NB4 (cell line): ENCODE results near the gene RECQL5.

Experiments used
- DNase-seq: peaks from one replicate; pipeline ENCODE4 v3.0.0; 2010; ENCODE audit warnings: low read depth
- H3K4me3 ChIP-seq: one replicate; pipeline ENCODE4 v1.5.1; 2011; ENCODE audit warnings: mild to moderate bottlenecking, low read depth, low read length, moderate library complexity
- MYC ChIP-seq: IDR thresholded peaks from 2 replicates; pipeline ENCODE4 v1.6.1; 2011; ENCODE audit warnings: low read depth, low read length
- POLR2A ChIP-seq: IDR thresholded peaks from 2 replicates; pipeline ENCODE4 v1.6.1; 2011; ENCODE audit warnings: mild to moderate bottlenecking; ENCODE audit not compliant: insufficient read length; ENCODE audit errors: extremely low read depth
- TF ChIP-seq, protein P1 (sequence below): IDR thresholded peaks from one replicate; pipeline ENCODE4 v1.5.1; 2012; ENCODE audit warnings: low read depth, low read length
- TF ChIP-seq, protein P2 (sequence below): IDR thresholded peaks from 2 replicates; pipeline ENCODE4 v1.6.1; 2011; ENCODE audit warnings: low read depth, low read length

The RECQL5 gene

DNA sequence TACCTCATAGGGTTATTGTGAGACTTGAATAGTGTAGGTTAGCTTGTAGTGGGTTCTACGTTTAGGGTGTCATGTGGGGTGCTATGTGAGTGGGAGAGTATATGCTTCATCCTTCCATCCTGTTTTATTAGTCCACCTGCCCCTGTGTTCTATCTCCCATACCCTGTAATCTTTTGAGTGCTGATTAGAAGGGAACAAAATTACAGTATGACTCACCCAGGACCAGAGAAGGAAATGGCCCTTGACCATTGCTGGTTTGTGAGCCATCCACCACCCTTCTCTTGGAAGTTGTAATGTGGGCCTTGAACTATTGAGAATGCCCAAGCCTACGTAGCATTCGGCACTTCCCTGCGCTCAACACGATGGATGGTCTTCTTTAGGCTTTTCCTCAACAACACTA is 17.3 kb upstream of the RECQL5 start:
- TF ChIP-seq, protein P1, sequence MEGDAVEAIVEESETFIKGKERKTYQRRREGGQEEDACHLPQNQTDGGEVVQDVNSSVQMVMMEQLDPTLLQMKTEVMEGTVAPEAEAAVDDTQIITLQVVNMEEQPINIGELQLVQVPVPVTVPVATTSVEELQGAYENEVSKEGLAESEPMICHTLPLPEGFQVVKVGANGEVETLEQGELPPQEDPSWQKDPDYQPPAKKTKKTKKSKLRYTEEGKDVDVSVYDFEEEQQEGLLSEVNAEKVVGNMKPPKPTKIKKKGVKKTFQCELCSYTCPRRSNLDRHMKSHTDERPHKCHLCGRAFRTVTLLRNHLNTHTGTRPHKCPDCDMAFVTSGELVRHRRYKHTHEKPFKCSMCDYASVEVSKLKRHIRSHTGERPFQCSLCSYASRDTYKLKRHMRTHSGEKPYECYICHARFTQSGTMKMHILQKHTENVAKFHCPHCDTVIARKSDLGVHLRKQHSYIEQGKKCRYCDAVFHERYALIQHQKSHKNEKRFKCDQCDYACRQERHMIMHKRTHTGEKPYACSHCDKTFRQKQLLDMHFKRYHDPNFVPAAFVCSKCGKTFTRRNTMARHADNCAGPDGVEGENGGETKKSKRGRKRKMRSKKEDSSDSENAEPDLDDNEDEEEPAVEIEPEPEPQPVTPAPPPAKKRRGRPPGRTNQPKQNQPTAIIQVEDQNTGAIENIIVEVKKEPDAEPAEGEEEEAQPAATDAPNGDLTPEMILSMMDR = no peak
- TF ChIP-seq, protein P2, sequence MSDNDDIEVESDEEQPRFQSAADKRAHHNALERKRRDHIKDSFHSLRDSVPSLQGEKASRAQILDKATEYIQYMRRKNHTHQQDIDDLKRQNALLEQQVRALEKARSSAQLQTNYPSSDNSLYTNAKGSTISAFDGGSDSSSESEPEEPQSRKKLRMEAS = no peak
- TF ChIP-seq POLR2A (no peak), MYC (no peak)
- no peak for DNase-seq
- H3K4me3 ChIP-seq = no peak overlapping the region

DNA sequence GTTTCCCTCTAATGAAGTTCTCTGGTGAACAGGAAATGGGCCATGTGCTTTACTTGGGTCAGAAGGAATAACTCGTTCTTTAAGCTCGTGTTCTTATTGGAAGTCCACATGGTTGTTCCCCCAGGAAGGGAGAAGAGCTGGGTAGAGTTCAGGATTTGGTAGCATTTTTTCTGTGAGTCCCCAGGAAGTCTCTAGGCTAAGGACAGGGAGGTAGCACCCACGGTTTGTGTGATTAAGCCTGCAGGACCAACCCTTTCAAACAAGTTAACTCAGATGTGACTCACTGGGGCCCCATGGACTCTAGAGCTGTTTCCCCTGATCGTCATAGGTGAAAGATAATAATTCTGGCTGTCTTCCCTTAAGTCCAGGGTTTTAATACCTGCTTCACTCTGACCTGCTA is 16.6 kb upstream of the RECQL5 start:
- TF ChIP-seq, protein P2 = peak; percentile 39; the same call in 1 of the 2 replicates
- TF ChIP-seq MYC = no peak
- peak; percentile 27 for DNase-seq
- no peak overlapping the region for H3K4me3 ChIP-seq

DNA sequence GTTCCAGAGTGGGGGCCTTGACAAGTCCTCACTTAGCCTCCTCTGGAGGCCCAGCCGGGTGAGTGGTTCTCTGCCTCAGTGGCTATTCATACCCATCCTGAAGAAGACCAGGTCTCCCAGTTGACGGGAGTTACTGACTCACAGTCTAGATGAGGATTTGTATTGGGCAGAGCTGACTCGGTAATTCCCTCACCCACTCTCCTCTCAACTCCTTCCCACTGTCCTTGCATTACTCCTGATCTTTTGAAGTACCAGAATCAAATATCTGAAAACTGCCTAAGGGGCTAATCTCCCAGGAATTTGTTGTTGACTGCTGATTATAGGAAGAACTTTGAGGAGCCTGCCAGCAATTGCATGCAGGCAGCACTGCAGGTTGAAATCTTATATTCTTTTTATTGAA is 14.3 kb upstream of the RECQL5 start:
- TF ChIP-seq POLR2A = no peak
- TF ChIP-seq, protein P1 = no peak
- no peak for TF ChIP-seq MYC
- TF ChIP-seq, protein P2 = no peak
- H3K4me3 ChIP-seq = no peak overlapping the region
- DNase-seq = no peak

DNA sequence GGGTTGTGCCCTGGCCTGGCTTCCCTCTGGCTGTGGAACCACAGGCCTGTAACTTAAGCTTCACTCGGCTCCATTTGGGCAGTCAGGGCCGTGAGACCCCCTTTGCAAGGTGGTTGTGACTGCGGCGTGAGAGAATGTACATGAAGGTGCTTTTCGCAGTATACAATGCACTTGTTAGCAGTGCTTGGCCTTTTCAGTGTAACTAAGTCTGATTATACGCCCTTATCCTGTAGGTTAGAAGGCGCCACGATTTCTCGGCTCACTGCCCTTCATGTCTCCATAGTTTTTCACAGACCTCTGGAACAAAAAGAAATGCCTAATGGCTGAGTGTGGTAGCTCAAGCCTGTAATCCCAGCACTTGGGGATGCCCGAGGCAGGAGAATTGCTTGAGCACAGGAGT is 13.5 kb upstream of the RECQL5 start:
- no peak for DNase-seq
- no peak overlapping the region for H3K4me3 ChIP-seq
- TF ChIP-seq, protein P2 = no peak
- TF ChIP-seq MYC = no peak
- TF ChIP-seq, protein P1 = no peak
- TF ChIP-seq POLR2A = no peak

DNA sequence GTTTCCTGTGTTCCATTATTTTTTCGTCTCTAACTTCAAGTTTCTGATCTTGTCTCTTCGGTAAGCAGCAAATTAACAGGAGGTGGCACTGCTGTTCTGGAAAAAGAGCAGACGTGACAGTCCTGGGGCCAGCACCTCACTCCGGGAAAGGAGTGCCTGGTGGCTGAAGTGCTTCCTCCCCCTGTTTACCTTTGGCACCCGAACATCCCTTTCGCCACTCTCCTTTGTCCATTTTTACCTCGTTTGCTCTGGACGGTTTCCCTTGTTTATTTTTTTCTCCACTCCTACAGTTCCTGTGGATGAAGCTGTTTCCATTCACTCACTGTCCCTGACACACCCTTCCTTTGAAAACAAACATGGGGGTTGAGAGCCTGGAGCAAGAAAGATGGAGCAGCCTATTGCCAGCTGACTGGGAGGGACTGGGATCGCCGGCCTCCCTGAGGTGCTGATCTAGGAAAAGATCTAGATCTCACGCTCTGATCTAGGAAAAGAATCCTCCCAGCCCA is 12.8 kb upstream of the RECQL5 start:
- no peak for DNase-seq
- no peak overlapping the region for H3K4me3 ChIP-seq
- no peak for TF ChIP-seq MYC
- TF ChIP-seq POLR2A = no peak
- TF ChIP-seq, protein P2 = no peak
- TF ChIP-seq, protein P1 = no peak

DNA sequence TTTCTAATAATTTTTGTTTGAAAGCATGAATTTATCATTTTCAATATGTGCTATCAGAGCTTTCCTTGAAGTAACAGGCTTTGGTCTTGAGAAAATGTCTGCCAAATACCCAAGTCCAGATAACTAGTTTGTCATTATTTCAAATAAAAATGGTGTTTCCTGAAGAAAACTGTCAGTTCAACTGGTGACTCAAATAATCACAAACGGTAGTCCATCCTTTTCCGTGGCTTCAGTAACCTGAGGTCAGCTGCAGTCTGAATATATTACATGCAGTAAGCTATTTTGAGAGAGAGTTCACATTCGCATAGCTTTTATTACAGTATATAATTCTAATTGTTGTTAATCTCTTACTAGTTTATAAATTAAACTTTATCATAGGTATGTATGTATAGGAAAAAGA is 9.5 kb upstream of the RECQL5 start:
- no peak overlapping the region for H3K4me3 ChIP-seq
- no peak for TF ChIP-seq MYC
- TF ChIP-seq, protein P2 = no peak
- no peak for TF ChIP-seq POLR2A
- TF ChIP-seq, protein P1 = no peak
- no peak for DNase-seq
